ENCODE data around the gene SENP2. TPM values are rescaled to one million over a fixed set of nuclear protein-coding genes. Genes with fewer than 3 reads are reported as not detected.

Gene SENP2
- total and polyA plus RNA-seq, 2 of the 13 experiments (the other 11 are each of a cell fraction or from before 2014, with no cell fraction given) = 7.7 to 46.2 TPM

GRCh38 chr3:185631508-185632206 lies 45.6 kb downstream of the SENP2 start:
- Histone ChIP-seq H3K4me1 (ENCODE audit: insufficient read depth, low read length) (no peaks in the 10 kb centered on the region), H3K4me2 (ENCODE audit: low read depth, low read length) (no peak overlapping the region), H2AFZ (ENCODE audit: low read length) (no peak overlapping the region), H4K20me1 (ENCODE audit: insufficient read depth, low read length) (no peaks in the 10 kb centered on the region), H3K9me3 (ENCODE audit: low read length) (no peaks in the 10 kb centered on the region), H3K79me2 (ENCODE audit: insufficient read depth, low read length) (no peaks in the 10 kb centered on the region), H3K4me3 (replicated peaks in 1 of 3; ENCODE audit: insufficient read depth in 1 of 3, low read depth in 2 of 3, low read length in 3 of 3) (no peak overlapping the region), H3K36me3 (replicated peaks in 1 of 2; ENCODE audit: control insufficient read depth in 1 of 2, insufficient read depth in 2 of 2, low read length in 2 of 2) (peaks cover 2 to 13% of the 10 kb centered on the region in 2 experiments; a peak in 3 of 5 replicates), H3K27ac (ENCODE audit: extremely low read length, insufficient read depth, low read length) (no peak overlapping the region), H3K9ac (ENCODE audit: insufficient read depth, low read depth, low read length) (no peak overlapping the region), H3K27me3 (ENCODE audit: control insufficient read depth in 1 of 2, insufficient read depth in 2 of 2, low read length in 2 of 2) (no peaks in the 10 kb centered on the region)
- POLR2A ChIA-PET = no interaction called here
- TF ChIP-seq POLR2G (IDR thresholded peaks at IDR 0.05; ENCODE audit: low read depth, low read length) = peak; percentile 40; the same call in 1 of the 2 replicates
- peak; percentile 54 for TF ChIP-seq HNRNPK (IDR thresholded peaks at IDR 0.05; ENCODE audit: low read depth, low read length, poor library complexity, severe bottlenecking)
- TF ChIP-seq POLR2AphosphoS2 (IDR thresholded peaks at IDR 0.05; ENCODE audit: low read depth, low read length) = 0 out of 2 replicates have a peak, but pooled peaks have one; percentile 50
- no peak for TF ChIP-seq ZNF432 (CRISPR knock-in tag; IDR thresholded peaks at IDR 0.05; ENCODE audit: borderline replicate concordance)
- ATAC-seq = peak; percentile 23
- no TSS peak for BruUV-seq (replicated peaks)
- intact Hi-C loops (cut with micrococcal nuclease; ENCODE audit: unreplicated experiment) (no loop called here), in situ Hi-C loops (cut with HindIII; ENCODE audit: extremely low pct_ligation_motif_present, low pct_unique_long_range_greater_than_20kb) (no loop called here)
- 96% methylated on average over 7 of the region's 7 CpGs for WGBS (ENCODE audit: low lambda C conversion rate)
- CTCF ChIA-PET (ENCODE audit: low intra/inter-chr PET ratio, low total read pairs) = no interaction called here
- no peak for DNase-seq (ENCODE audit: low spot score)
- FAIRE-seq = no peak

GRCh38 chr3:185632996-185633395 lies 46.9 kb downstream of the SENP2 start:
- Histone ChIP-seq H3K79me2 (ENCODE audit: insufficient read depth, low read length) (no peaks in the 10 kb centered on the region), H3K9ac (ENCODE audit: insufficient read depth, low read depth, low read length) (no peak overlapping the region), H3K4me2 (ENCODE audit: low read depth, low read length) (no peak overlapping the region), H3K4me1 (ENCODE audit: insufficient read depth, low read length) (no peaks in the 10 kb centered on the region), H3K27ac (ENCODE audit: extremely low read length, insufficient read depth, low read length) (no peak overlapping the region), H3K4me3 (replicated peaks in 1 of 3; ENCODE audit: insufficient read depth in 1 of 3, low read depth in 2 of 3, low read length in 3 of 3) (no peak overlapping the region), H3K36me3 (replicated peaks in 1 of 2; ENCODE audit: control insufficient read depth in 1 of 2, insufficient read depth in 2 of 2, low read length in 2 of 2) (peaks cover 2 to 10% of the 10 kb centered on the region in 2 experiments; a peak in 2 of 5 replicates), H2AFZ (ENCODE audit: low read length) (no peak overlapping the region), H4K20me1 (ENCODE audit: insufficient read depth, low read length) (no peaks in the 10 kb centered on the region), H3K27me3 (ENCODE audit: control insufficient read depth in 1 of 2, insufficient read depth in 2 of 2, low read length in 2 of 2) (no peaks in the 10 kb centered on the region; a peak in 1 of 5 replicates), H3K9me3 (ENCODE audit: low read length) (no peaks in the 10 kb centered on the region)
- no TSS peak for BruUV-seq (replicated peaks)
- in situ Hi-C loops (cut with HindIII; ENCODE audit: extremely low pct_ligation_motif_present, low pct_unique_long_range_greater_than_20kb) (no loop called here), intact Hi-C loops (cut with micrococcal nuclease; ENCODE audit: unreplicated experiment) (no loop called here)
- ChIA-PET CTCF (ENCODE audit: low intra/inter-chr PET ratio, low total read pairs) (no interaction called here), POLR2A (no interaction called here)
- DNase-seq (ENCODE audit: low spot score) = no peak
- WGBS (ENCODE audit: low lambda C conversion rate) = 97% methylated on average over 4 of the region's 4 CpGs
- no peak for FAIRE-seq
- ATAC-seq = no peak
- TF ChIP-seq NAIF1 (CRISPR knock-in tag; IDR thresholded peaks at IDR 0.05; ENCODE audit: borderline replicate concordance) (no peak), ZC3H4 (CRISPR knock-in tag; IDR thresholded peaks at IDR 0.05; ENCODE audit: borderline replicate concordance) (no peak), SP2 (CRISPR knock-in tag; IDR thresholded peaks at IDR 0.05) (no peak), MAX (IDR thresholded peaks at IDR 0.05) (no peak), ZNF3 (CRISPR knock-in tag; IDR thresholded peaks at IDR 0.05) (no peak), ESRRA (CRISPR knock-in tag; IDR thresholded peaks at IDR 0.05; ENCODE audit: low read depth) (no peak), GZF1 (CRISPR knock-in tag; IDR thresholded peaks at IDR 0.05) (no peak), PBX2 (CRISPR knock-in tag; IDR thresholded peaks at IDR 0.05) (no peak), CEBPZ (IDR thresholded peaks at IDR 0.05; ENCODE audit: low read length) (no peak)

Data from HepG2 (cell line).